Activated CD4-positive, CD25-positive, alpha-beta regulatory T cell treated with anti-CD3 and anti-CD28 coated beads, Interleukin-2, amount 50 U/mL, for 72 hours (primary cell): ENCODE results near the gene UBA7.

ENCODE experiments used
- DNase-seq: peaks from one replicate; pipeline ENCODE4 v3.0.0; 2021

The UBA7 gene

GRCh38 chr3:49805897-49806701, 7.7 kb downstream of the UBA7 start:
- DNase-seq: no peak

GRCh38 chr3:49805367-49805782, 8.4 kb downstream of the UBA7 start:
- no peak for DNase-seq

GRCh38 chr3:49804141-49805041, 9.4 kb downstream of the UBA7 start:
- DNase-seq: no peak

- no peak for DNase-seq
Observed at GRCh38 chr3:49803465-49804140, 10.2 kb downstream of the UBA7 start.

- peak; percentile 86 for DNase-seq
Observed at GRCh38 chr3:49802719-49803464, 10.9 kb downstream of the UBA7 start, which contains the start of gene INKA1. Gene INKA1 (plus strand): TSS chr3:49803261. CDS start chr3:49803393, 132 bp downstream.

- DNase-seq: no peak
Observed at GRCh38 chr3:49801160-49801559, 12.6 kb downstream of the UBA7 start.

GRCh38 chr3:49799761-49800160, 14.0 kb downstream of the UBA7 start, which contains the start of gene CDHR4:
Gene CDHR4 (minus strand): TSS chr3:49799873. CDS start chr3:49799812, 61 bp downstream.
- DNase-seq: no peak

- no peak for DNase-seq
Observed at GRCh38 chr3:49799105-49799504, 14.6 kb downstream of the UBA7 start.

- DNase-seq: no peak
Observed at GRCh38 chr3:49794926-49795905, 18.5 kb downstream of the UBA7 start.

GRCh38 chr3:49794431-49794830, 19.3 kb downstream of the UBA7 start:
- DNase-seq: no peak

- no peak for DNase-seq
Observed at GRCh38 chr3:49793486-49794085, 20.2 kb downstream of the UBA7 start.

GRCh38 chr3:49792371-49793150, 21.2 kb downstream of the UBA7 start:
- peak; percentile 27 for DNase-seq

- DNase-seq: peak; percentile 7
Observed at GRCh38 chr3:49791571-49791970, 22.2 kb downstream of the UBA7 start.

GRCh38 chr3:49790626-49791411, 22.9 kb downstream of the UBA7 start:
- DNase-seq: no peak

GRCh38 chr3:49788056-49788455, 25.7 kb downstream of the UBA7 start:
- DNase-seq: no peak

- no peak for DNase-seq
Observed at GRCh38 chr3:49787536-49787935, 26.2 kb downstream of the UBA7 start.

GRCh38 chr3:49787182-49787464, 26.6 kb downstream of the UBA7 start:
- DNase-seq: no peak

GRCh38 chr3:49786357-49787181, 27.2 kb downstream of the UBA7 start, which contains the start of gene IP6K1:
Gene IP6K1 (minus strand): TSS chr3:49786542. CDS start chr3:49748040, 38,502 bp downstream.
- peak; percentile 99 for DNase-seq
